ENCODE data around the gene AGR2.
"Not testable (repeated sequence)": the region's sequence is repeated elsewhere in the genome, so short reads cannot be mapped to it uniquely, and the experiment has no call there.

The AGR2 gene

GRCh38 chr7:16804674-16805439 lies at the start of gene AGR2:
TSS of gene AGR2 (minus strand) at chr7:16804999. CDS start at chr7:16801796, 3,203 bp downstream.
- no peak for DNase-seq

GRCh38 chr7:16853189-16853588 lies 48.4 kb upstream of the AGR2 start:
- not testable (repeated sequence) for DNase-seq

- DNase-seq = no peak
Measured at GRCh38 chr7:16851829-16852228, 47.0 kb upstream of the AGR2 start.

GRCh38 chr7:16850614-16851466 lies 46.0 kb upstream of the AGR2 start:
- DNase-seq = no peak

GRCh38 chr7:16849296-16850148 lies 44.7 kb upstream of the AGR2 start:
- no peak for DNase-seq

GRCh38 chr7:16847381-16847860 lies 42.6 kb upstream of the AGR2 start:
- DNase-seq = no peak

- no peak for DNase-seq
Measured at GRCh38 chr7:16846601-16847165, 41.9 kb upstream of the AGR2 start.

- DNase-seq = no peak
Measured at GRCh38 chr7:16845746-16846145, 40.9 kb upstream of the AGR2 start.

- DNase-seq = no peak
Measured at GRCh38 chr7:16841681-16842080, 36.9 kb upstream of the AGR2 start.

GRCh38 chr7:16840094-16840493 lies 35.3 kb upstream of the AGR2 start:
- DNase-seq = no peak

GRCh38 chr7:16839646-16840045 lies 34.8 kb upstream of the AGR2 start:
- no peak for DNase-seq

- no peak for DNase-seq
Measured at GRCh38 chr7:16838891-16839290, 34.1 kb upstream of the AGR2 start.

GRCh38 chr7:16838386-16838785 lies 33.6 kb upstream of the AGR2 start:
- DNase-seq = no peak

- no peak for DNase-seq
Measured at GRCh38 chr7:16836481-16836880, 31.7 kb upstream of the AGR2 start.

- no peak for DNase-seq
Measured at GRCh38 chr7:16833373-16833772, 28.6 kb upstream of the AGR2 start.

- DNase-seq = no peak
Measured at GRCh38 chr7:16826060-16826459, 21.3 kb upstream of the AGR2 start.

- DNase-seq = no peak
Measured at GRCh38 chr7:16822029-16822428, 17.2 kb upstream of the AGR2 start.

- no peak for DNase-seq
Measured at GRCh38 chr7:16818732-16819131, 13.9 kb upstream of the AGR2 start.

- DNase-seq = no peak
Measured at GRCh38 chr7:16817536-16817935, 12.7 kb upstream of the AGR2 start.

- DNase-seq = no peak
Measured at GRCh38 chr7:16816824-16817223, 12.0 kb upstream of the AGR2 start.

GRCh38 chr7:16815001-16815400 lies 10.2 kb upstream of the AGR2 start:
- DNase-seq = no peak

GRCh38 chr7:16813232-16813616 lies 8.4 kb upstream of the AGR2 start:
- no peak for DNase-seq

All from activated naive CD4-positive, alpha-beta T cell treated with Interleukin-2 at 50 U/mL for 16 hours (primary cell).